Endodermal cell (in vitro differentiated cells): Measurements from ENCODE around the gene IFI27L2. TPM values are rescaled to one million over a fixed set of nuclear protein-coding genes. Genes with fewer than 3 reads are reported as not detected.

Experiments used
- DNase-seq: peaks from one replicate; pipeline ENCODE4 v3.0.0-alpha.2; 2017
- H3K27ac ChIP-seq: 2 replicates; pipeline ENCODE4 v1.5.1; 2013; ENCODE audit warnings: mild to moderate bottlenecking, low read depth, low read length, moderate library complexity
- H3K27me3 ChIP-seq: 2 replicates; pipeline ENCODE4 v1.6.1; 2013; ENCODE audit warnings: mild to moderate bottlenecking, low read length, moderate library complexity; ENCODE audit not compliant: insufficient read depth, control insufficient read depth, poor library complexity, severe bottlenecking
- H3K36me3 ChIP-seq: 2 replicates; pipeline ENCODE4 v1.7.0; 2013; ENCODE audit warnings: mild to moderate bottlenecking, low read length, moderate library complexity; ENCODE audit not compliant: control insufficient read depth, insufficient read depth
- H3K4me1 ChIP-seq: one replicate; pipeline ENCODE4 v1.7.0; 2013; ENCODE audit warnings: low read length; ENCODE audit not compliant: control insufficient read depth, insufficient read depth
- H3K4me3 ChIP-seq: 2 replicates; pipeline ENCODE4 v1.5.1; 2013; ENCODE audit warnings: mild to moderate bottlenecking, low read length, moderate library complexity
- H3K9ac ChIP-seq: 2 replicates; pipeline ENCODE4 v1.6.1; 2013; ENCODE audit warnings: mild to moderate bottlenecking, low read length, moderate library complexity; ENCODE audit not compliant: poor library complexity, severe bottlenecking; ENCODE audit errors: extremely low read depth
- H3K9me3 ChIP-seq: 2 replicates; pipeline ENCODE4 v1.6.1; 2013; ENCODE audit warnings: mild to moderate bottlenecking, low read length, moderate library complexity; ENCODE audit not compliant: control insufficient read depth
- H3K27ac Mint-ChIP-seq: 2 replicates; pipeline ENCODE4 v1.8.0; 2020; ENCODE audit warnings: mixed read lengths
- H3K27me3 Mint-ChIP-seq: 2 replicates; pipeline ENCODE4 v1.8.0; 2021; ENCODE audit warnings: mild to moderate bottlenecking, mixed read lengths; ENCODE audit not compliant: insufficient read depth
- H3K36me3 Mint-ChIP-seq: 2 replicates; pipeline ENCODE4 v1.8.0; 2020; ENCODE audit warnings: low read depth, mixed read lengths
- H3K4me1 Mint-ChIP-seq: 2 replicates; pipeline ENCODE4 v1.8.0; 2020; ENCODE audit warnings: mixed read lengths
- H3K4me3 Mint-ChIP-seq: 2 replicates; pipeline ENCODE4 v1.8.0; 2020; ENCODE audit warnings: mild to moderate bottlenecking, moderate library complexity, mixed read lengths
- H3K9me3 Mint-ChIP-seq: 2 replicates; pipeline ENCODE4 v1.8.0; 2020; ENCODE audit warnings: mild to moderate bottlenecking, mixed read lengths
- CTCF ChIP-seq: fragments of 200-600 bp; sonication (generic); conservative IDR thresholded peaks from 2 replicates; pipeline ENCODE4 v1.5.0; 2021; ENCODE audit warnings: antibody characterized with exemption, mild to moderate bottlenecking
- WGBS, 2 experiments: methylation state at CpG; one replicate each; pipeline versions ENCODE4 v1.1.5 to v1.1.7; 2013; ENCODE audit warnings: missing lambda C conversion rate in 2 of 2, mixed read lengths in 1 of 2; ENCODE audit not compliant: insufficient coverage in 1 of 2, insufficient read length in 1 of 2; 5-methylcytosine and 5-hydroxymethylcytosine counted together
- total RNA-seq, 2 donors: library from RNA; stranded (reverse); fragmentation: NEBNext Ultra II Directional in 1 of 2; extraction: Animal tissue kit (Norgen Biotek cat#: 25700) in 1 of 2; gene quantifications; 2 replicates in 1 of 2; 3 replicates in 1 of 2; pipeline ENCODE4 v1.2.1, GENCODE V29; 2021

Gene IFI27L2
- total RNA-seq, 2 donors from 2014 or later = 36.0 to 43.7 TPM

GRCh38 chr14:94093418-94093817, 36.0 kb downstream of the IFI27L2 start:
- H3K4me1 ChIP-seq = no peaks in the 10 kb centered on the region
- H3K4me3 ChIP-seq = no peak overlapping the region
- no peaks in the 10 kb centered on the region for H3K9me3 ChIP-seq
- WGBS, 2 experiments = 73 to 100% methylated on average over 2 of the region's 2 CpGs
- no peaks in the 10 kb centered on the region for H3K36me3 ChIP-seq
- H3K4me3 Mint-ChIP-seq = no peak overlapping the region
- peaks cover 3% of the 10 kb centered on the region for H3K4me1 Mint-ChIP-seq
- H3K9ac ChIP-seq = no peak overlapping the region
- H3K27ac Mint-ChIP-seq = no peak overlapping the region
- H3K9me3 Mint-ChIP-seq = no peaks in the 10 kb centered on the region
- no peaks in the 10 kb centered on the region for H3K27me3 ChIP-seq
- no peaks in the 10 kb centered on the region for H3K27me3 Mint-ChIP-seq
- peak; percentile 6 for DNase-seq
- H3K27ac ChIP-seq = no peak overlapping the region
- H3K36me3 Mint-ChIP-seq = peaks cover 11% of the 10 kb centered on the region
- no peak for TF ChIP-seq CTCF

DNA sequence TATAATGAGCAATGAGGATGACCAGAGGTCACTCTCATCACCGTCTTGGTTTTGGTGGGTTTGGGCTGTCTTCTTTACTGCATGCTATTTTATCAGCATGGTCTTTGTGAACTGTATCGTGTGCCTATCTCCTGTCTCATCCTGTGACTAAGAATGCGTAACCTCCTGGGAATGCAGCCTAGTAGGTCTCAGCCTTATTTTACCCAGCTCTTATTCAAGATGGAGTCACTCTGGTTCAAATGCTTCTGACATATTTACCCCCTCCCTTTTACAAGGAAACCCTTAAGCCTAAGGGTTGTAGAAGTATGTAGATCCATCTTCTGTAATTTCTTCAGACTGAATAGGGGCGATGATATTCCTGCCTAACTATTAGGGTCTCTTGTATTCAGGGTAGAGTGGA, 39.9 kb downstream of the IFI27L2 start:
- no peak overlapping the region for H3K4me3 ChIP-seq
- H3K4me1 Mint-ChIP-seq = peaks cover 9% of the 10 kb centered on the region
- H3K36me3 Mint-ChIP-seq = peaks cover 4% of the 10 kb centered on the region
- 95 to 100% methylated on average over 4 of the region's 4 CpGs for WGBS, 2 experiments
- H3K4me3 Mint-ChIP-seq = no peak overlapping the region
- peaks cover 2% of the 10 kb centered on the region for H3K9me3 Mint-ChIP-seq
- no peaks in the 10 kb centered on the region for H3K9me3 ChIP-seq
- H3K36me3 ChIP-seq = no peaks in the 10 kb centered on the region
- H3K4me1 ChIP-seq = no peaks in the 10 kb centered on the region
- no peak overlapping the region for H3K9ac ChIP-seq
- no peak overlapping the region for H3K27ac ChIP-seq
- no peaks in the 10 kb centered on the region for H3K27me3 ChIP-seq
- peak; percentile 2 for DNase-seq
- no peak for TF ChIP-seq CTCF
- H3K27ac Mint-ChIP-seq = no peak overlapping the region
- no peaks in the 10 kb centered on the region for H3K27me3 Mint-ChIP-seq

DNA sequence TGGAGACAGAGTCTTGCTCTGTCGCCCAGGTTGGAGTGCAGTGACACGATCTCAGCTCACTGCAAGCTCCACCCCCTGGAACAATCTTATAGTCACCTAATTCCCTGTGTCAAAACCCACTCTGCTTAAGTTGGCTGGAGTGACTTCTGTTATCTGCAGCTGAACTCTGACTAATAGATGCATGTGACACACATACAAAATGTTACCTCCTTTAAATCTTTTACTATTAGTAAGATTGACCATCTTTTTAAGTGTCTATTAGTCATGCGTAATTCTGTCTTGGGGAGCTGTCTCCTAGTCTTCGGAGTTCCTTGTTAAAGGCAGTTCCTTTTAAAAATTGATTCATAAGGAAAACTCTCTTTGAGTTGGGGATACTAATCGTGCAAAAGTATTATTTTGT, 40.9 kb downstream of the IFI27L2 start:
- Mint-ChIP-seq H3K4me1 (peaks cover 9% of the 10 kb centered on the region), H3K27me3 (no peaks in the 10 kb centered on the region), H3K9me3 (peaks cover 2% of the 10 kb centered on the region), H3K27ac (no peak overlapping the region), H3K36me3 (peaks cover 4% of the 10 kb centered on the region), H3K4me3 (no peak overlapping the region)
- TF ChIP-seq CTCF = no peak
- Histone ChIP-seq H3K27ac (no peak overlapping the region), H3K9me3 (no peaks in the 10 kb centered on the region), H3K36me3 (no peaks in the 10 kb centered on the region), H3K4me1 (no peaks in the 10 kb centered on the region), H3K27me3 (no peaks in the 10 kb centered on the region), H3K4me3 (no peak overlapping the region), H3K9ac (no peak overlapping the region)
- DNase-seq = no peak
- 97 to 100% methylated on average over 2 to 5 of the region's 5 CpGs for WGBS, 2 experiments
